Measurements from ENCODE around the gene LIPA.
A peak's percentile ranks its signal among the peaks of the same experiment; 100 is the strongest.

The LIPA gene

DNA sequence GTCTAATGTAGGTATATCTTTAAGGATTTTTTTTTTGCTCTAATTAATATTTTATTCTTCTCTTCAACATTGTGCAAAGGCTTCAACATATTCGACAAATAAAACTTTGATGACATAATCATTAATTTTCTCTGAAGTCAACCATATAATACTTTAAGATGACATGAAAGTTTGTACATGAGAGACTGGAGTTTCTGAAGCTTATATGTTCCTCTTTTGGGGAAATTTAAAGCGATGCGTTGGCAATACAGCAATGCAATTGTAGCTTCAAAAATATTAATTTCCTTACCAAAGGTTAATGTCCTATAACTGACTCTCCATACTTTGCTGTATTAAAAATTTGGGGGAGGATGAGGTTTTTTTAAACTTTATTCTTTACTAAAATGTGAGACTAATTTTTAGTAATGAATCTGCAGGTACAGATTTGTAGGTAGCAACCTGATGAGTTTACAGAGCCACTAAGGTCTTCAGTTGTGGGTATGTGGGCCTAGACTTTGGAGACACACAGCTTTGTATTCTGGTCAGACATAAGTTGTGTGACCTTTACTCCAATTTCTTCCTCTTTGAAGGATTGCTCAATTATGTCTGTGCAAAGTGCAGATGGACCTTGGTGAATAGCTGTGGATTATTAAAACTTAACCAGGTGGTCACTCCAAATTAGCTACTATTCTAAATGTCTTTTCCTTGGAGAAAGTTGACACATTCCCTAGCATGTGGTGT lies 18.0 kb upstream of the LIPA start:
- H3K27ac ChIP-seq = no peak overlapping the region
- DNase-seq = no peak

DNA sequence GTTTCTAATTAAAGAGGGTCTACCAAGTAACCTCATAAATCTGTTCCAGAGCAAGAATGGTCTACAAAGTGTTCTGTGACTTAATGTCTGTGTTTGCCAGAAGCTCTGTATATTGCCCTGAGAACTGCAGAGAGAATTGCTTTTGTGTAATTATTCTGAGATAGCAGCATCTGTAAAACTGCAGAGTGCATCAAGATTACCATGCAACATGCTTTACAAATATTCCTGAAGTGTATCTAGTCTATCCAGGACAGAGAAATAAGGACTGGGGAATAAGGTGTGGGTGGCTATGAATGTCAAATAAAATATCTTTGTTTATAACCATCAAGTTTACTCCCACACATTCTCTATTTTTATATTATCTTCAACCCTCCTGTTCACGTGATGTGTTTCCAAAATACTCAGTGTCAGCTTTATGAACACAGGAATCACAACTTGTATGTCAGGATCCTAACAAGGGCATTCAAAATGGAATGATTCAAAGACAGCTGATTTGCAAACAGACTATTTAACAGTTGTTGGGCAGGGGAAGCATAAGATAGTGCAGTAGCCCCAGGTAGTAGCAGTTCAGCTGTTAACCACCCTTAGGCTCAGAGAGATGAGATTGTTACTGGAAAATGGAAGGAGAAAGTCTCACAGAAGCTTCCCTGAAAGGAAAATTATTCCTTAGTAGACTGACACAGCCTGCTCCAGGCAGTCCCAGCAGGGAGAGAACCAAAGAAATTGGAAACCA lies 15.3 kb upstream of the LIPA start:
- no peak overlapping the region for H3K27ac ChIP-seq
- TF ChIP-seq, protein P1, sequence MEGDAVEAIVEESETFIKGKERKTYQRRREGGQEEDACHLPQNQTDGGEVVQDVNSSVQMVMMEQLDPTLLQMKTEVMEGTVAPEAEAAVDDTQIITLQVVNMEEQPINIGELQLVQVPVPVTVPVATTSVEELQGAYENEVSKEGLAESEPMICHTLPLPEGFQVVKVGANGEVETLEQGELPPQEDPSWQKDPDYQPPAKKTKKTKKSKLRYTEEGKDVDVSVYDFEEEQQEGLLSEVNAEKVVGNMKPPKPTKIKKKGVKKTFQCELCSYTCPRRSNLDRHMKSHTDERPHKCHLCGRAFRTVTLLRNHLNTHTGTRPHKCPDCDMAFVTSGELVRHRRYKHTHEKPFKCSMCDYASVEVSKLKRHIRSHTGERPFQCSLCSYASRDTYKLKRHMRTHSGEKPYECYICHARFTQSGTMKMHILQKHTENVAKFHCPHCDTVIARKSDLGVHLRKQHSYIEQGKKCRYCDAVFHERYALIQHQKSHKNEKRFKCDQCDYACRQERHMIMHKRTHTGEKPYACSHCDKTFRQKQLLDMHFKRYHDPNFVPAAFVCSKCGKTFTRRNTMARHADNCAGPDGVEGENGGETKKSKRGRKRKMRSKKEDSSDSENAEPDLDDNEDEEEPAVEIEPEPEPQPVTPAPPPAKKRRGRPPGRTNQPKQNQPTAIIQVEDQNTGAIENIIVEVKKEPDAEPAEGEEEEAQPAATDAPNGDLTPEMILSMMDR (IDR thresholded peaks at IDR 0.05) = no peak

More for the DNA sequence above, 18.0 kb upstream of the LIPA start:
- Histone ChIP-seq H3K4me1 (peaks cover 0 to 4% (median 1%) of the 10 kb centered on the region in 4 donors), H3K36me3 (no peaks in the 10 kb centered on the region), H3K27me3 (no peaks in the 10 kb centered on the region), H3K4me3 (no peak overlapping the region), H3K9me3 (no peaks in the 10 kb centered on the region)
- TF ChIP-seq, protein P1 (IDR thresholded peaks at IDR 0.05) = no peak
- intact Hi-C loops (cut with DNase I; ENCODE audit: low total_unique reads) = no loop called here

DNA sequence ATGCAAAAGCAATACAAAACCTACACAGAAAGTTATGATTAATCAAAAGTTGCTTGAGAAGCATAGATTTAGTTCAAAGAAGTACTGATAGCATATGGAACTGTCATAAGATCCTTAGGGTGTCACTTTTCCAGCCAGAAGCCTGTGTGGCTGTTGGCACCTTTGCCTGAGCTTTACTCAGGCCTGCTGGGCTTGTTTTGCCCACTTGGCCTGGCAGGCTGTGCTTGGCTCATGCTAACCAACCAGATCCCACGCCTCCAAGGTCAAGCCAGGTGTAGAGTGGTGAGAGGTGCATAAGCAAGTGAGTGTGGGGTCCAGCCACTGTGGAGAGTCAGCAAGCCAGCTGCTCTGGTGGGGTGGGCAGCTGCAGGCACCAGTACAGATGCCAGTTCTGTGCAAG lies 12.0 kb upstream of the LIPA start:
- no peak overlapping the region for H3K4me3 ChIP-seq
- no peaks in the 10 kb centered on the region for H3K9me3 ChIP-seq
- intact Hi-C loops (cut with DNase I; ENCODE audit: low total_unique reads) = no loop called here
- TF ChIP-seq, protein P1 (IDR thresholded peaks at IDR 0.05) = no peak
- no peaks in the 10 kb centered on the region for H3K27me3 ChIP-seq
- no peak for DNase-seq
- no peaks in the 10 kb centered on the region for H3K36me3 ChIP-seq
- peak overlapping the region; percentile 31 to 39 for H3K27ac ChIP-seq
- H3K4me1 ChIP-seq = peaks cover 0 to 29% (median 18%) of the 10 kb centered on the region in 4 donors

More for the DNA sequence above, 15.3 kb upstream of the LIPA start:
- H3K4me3 ChIP-seq = no peak overlapping the region
- H3K4me1 ChIP-seq = peaks cover 0 to 20% (median 12%) of the 10 kb centered on the region in 4 donors
- H3K36me3 ChIP-seq = no peaks in the 10 kb centered on the region
- H3K27me3 ChIP-seq = no peaks in the 10 kb centered on the region
- DNase-seq = no peak
- intact Hi-C loops (cut with DNase I; ENCODE audit: low total_unique reads) = no loop called here
- H3K9me3 ChIP-seq = no peaks in the 10 kb centered on the region

- Histone ChIP-seq H3K27ac (peak overlapping the region; percentile 31 to 39), H3K27me3 (no peaks in the 10 kb centered on the region)
These were observed 11.5 kb upstream of the LIPA start for GRCh38 chr10:89263091-89263490.

GRCh38 chr10:89262086-89263051 lies 10.8 kb upstream of the LIPA start:
- intact Hi-C loops (cut with DNase I; ENCODE audit: low total_unique reads) = no loop called here
- TF ChIP-seq, protein P1 (IDR thresholded peaks at IDR 0.05) = no peak
- Histone ChIP-seq H3K27ac (peak overlapping the region; percentile 31 to 39), H3K4me1 (peaks cover 0 to 29% (median 18%) of the 10 kb centered on the region in 4 donors), H3K9me3 (no peaks in the 10 kb centered on the region), H3K36me3 (no peaks in the 10 kb centered on the region), H3K27me3 (no peaks in the 10 kb centered on the region), H3K4me3 (no peak overlapping the region)
- no peak for DNase-seq

More at GRCh38 chr10:89263091-89263490, 11.5 kb upstream of the LIPA start:
- no peaks in the 10 kb centered on the region for H3K36me3 ChIP-seq
- DNase-seq = no peak
- H3K9me3 ChIP-seq = no peaks in the 10 kb centered on the region
- TF ChIP-seq, protein P1 (IDR thresholded peaks at IDR 0.05) = no peak
- peaks cover 0 to 29% (median 18%) of the 10 kb centered on the region in 4 donors for H3K4me1 ChIP-seq
- intact Hi-C loops (cut with DNase I; ENCODE audit: low total_unique reads) = no loop called here
- H3K4me3 ChIP-seq = no peak overlapping the region

Measured in tibial artery (tissue), 4 donors.